Measurements from ENCODE around the gene HIP1.

DNA sequence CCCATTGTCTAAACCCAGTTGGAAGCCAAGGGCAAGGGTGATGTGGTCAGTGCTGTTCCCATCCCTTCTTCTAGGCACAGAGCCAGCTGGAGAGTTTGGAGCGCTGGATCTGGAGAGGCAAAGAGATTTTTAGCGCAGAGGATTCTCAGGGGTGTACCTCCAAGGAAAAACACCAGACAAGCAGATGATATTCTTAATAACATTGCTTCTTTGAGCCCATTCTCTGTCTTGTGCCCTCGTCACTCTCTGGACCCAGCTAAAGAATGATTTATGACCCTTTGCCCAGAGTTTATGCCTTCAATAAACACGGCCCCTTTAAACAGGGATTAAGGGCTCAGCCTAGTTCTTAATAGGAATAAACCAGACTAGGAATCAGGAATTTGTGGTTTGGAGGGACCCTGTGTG, 4.7 kb upstream of the HIP1 start:
- TF ChIP-seq, protein P1, sequence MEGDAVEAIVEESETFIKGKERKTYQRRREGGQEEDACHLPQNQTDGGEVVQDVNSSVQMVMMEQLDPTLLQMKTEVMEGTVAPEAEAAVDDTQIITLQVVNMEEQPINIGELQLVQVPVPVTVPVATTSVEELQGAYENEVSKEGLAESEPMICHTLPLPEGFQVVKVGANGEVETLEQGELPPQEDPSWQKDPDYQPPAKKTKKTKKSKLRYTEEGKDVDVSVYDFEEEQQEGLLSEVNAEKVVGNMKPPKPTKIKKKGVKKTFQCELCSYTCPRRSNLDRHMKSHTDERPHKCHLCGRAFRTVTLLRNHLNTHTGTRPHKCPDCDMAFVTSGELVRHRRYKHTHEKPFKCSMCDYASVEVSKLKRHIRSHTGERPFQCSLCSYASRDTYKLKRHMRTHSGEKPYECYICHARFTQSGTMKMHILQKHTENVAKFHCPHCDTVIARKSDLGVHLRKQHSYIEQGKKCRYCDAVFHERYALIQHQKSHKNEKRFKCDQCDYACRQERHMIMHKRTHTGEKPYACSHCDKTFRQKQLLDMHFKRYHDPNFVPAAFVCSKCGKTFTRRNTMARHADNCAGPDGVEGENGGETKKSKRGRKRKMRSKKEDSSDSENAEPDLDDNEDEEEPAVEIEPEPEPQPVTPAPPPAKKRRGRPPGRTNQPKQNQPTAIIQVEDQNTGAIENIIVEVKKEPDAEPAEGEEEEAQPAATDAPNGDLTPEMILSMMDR (IDR thresholded peaks at IDR 0.05), result no peak
- no peak for TF ChIP-seq ZFX (IDR thresholded peaks at IDR 0.05; ENCODE audit: borderline replicate concordance)
